H1 (cell line): ENCODE data around the gene WDFY3. TPM values are rescaled to one million over a fixed set of nuclear protein-coding genes. Genes with fewer than 3 reads are reported as not detected.

ENCODE experiments used
- CTCF ChIA-PET: fragments of 300-600 bp; sonication (Branson Sonifier 250); formaldehyde crosslinking; loops from one replicate; lab custom pipeline; 2021; ENCODE audit not compliant: partially characterized antibody; lab: Charles Lee
- POLR2A ChIA-PET: fragments of 300-600 bp; sonication (Branson Sonifier 250); formaldehyde crosslinking; loops from one replicate; lab custom pipeline; 2021; ENCODE audit warnings: inconsistent platforms; ENCODE audit not compliant: partially characterized antibody; lab: Charles Lee
- DNase-seq, 2 experiments: peaks; one replicate each; pipeline versions ENCODE4 v3.0.0 to v3.0.0-alpha.2; 2010 to 2022; ENCODE audit warnings: low spot score in 2 of 2, low read depth in 1 of 2, mixed read lengths in 1 of 2
- FAIRE-seq: peaks from 2 replicates; lab custom pipeline; 2011; peaks lifted over from hg19 to GRCh38; lab: Jason Lieb, UNC
- H2AFZ ChIP-seq: 2 replicates; pipeline ENCODE4 v1.8.1; 2012; ENCODE audit warnings: low read length, inconsistent platforms
- H2AK5ac ChIP-seq: 2 replicates; pipeline ENCODE4 v1.6.1; 2013; ENCODE audit warnings: low read depth, low read length
- H2BK120ac ChIP-seq: replicated peaks from 2 replicates; pipeline ENCODE3; 2013; ENCODE audit warnings: low read depth, low read length, inconsistent platforms
- H2BK12ac ChIP-seq: 2 replicates; pipeline ENCODE4 v1.6.1; 2013; ENCODE audit warnings: low read depth, low read length
- H2BK15ac ChIP-seq: 2 replicates; pipeline ENCODE4 v1.6.1; 2013; ENCODE audit warnings: low read length
- H2BK20ac ChIP-seq: 2 replicates; pipeline ENCODE4 v1.6.1; 2013; ENCODE audit warnings: low read length
- H2BK5ac ChIP-seq: 2 replicates; pipeline ENCODE4 v1.6.1; 2013; ENCODE audit warnings: low read depth, low read length
- H3K14ac ChIP-seq: 2 replicates; pipeline ENCODE4 v1.6.1; 2013; ENCODE audit warnings: inconsistent platforms; ENCODE audit not compliant: insufficient read length
- H3K18ac ChIP-seq: 2 replicates; pipeline ENCODE4 v1.6.1; 2013; ENCODE audit warnings: low read length; ENCODE audit errors: extremely low read depth
- H3K23ac ChIP-seq: 2 replicates; pipeline ENCODE4 v1.6.1; 2013; ENCODE audit warnings: inconsistent platforms; ENCODE audit not compliant: insufficient read length
- H3K23me2 ChIP-seq: 2 replicates; pipeline ENCODE4 v1.6.1; 2013; ENCODE audit warnings: low read depth, low read length
- H3K27ac ChIP-seq: 2 replicates; pipeline ENCODE4 v1.6.1; 2011; ENCODE audit warnings: low read depth, low read length, inconsistent platforms
- H3K27me3 ChIP-seq, 4 experiments: replicated peaks in 1 of 4; 1 replicate in 1 of 4; 2 replicates in 3 of 4; pipeline versions ENCODE4 v1.6.1 to v1.8.1; 2011 to 2013; ENCODE audit warnings: low read length in 3 of 4, mild to moderate bottlenecking in 3 of 4, inconsistent platforms in 2 of 4, mixed read lengths in 2 of 4, moderate library complexity in 1 of 4; ENCODE audit not compliant: control insufficient read depth in 3 of 4, insufficient read depth in 3 of 4; ENCODE audit errors: extremely low read depth in 1 of 4
- H3K36me3 ChIP-seq, 4 experiments: 2 replicates each; pipeline versions ENCODE4 v1.6.1 to v1.8.1; 2011 to 2013; ENCODE audit warnings: mild to moderate bottlenecking in 4 of 4, low read length in 3 of 4, moderate library complexity in 2 of 4, control low read depth in 1 of 4, inconsistent platforms in 1 of 4; ENCODE audit not compliant: insufficient read depth in 4 of 4, control insufficient read depth in 2 of 4
- H3K4ac ChIP-seq: replicated peaks from 2 replicates; pipeline ENCODE3; 2013; ENCODE audit warnings: low read length, low read depth, mixed read lengths, inconsistent platforms; ENCODE audit not compliant: insufficient read length
- H3K4me1 ChIP-seq, 4 experiments: replicated peaks in 1 of 4; 1 replicate in 1 of 4; 2 replicates in 3 of 4; pipeline versions ENCODE4 v1.6.1 to v1.8.1; 2011 to 2013; ENCODE audit warnings: low read length in 3 of 4, inconsistent platforms in 2 of 4, mixed read lengths in 1 of 4; ENCODE audit not compliant: insufficient read depth in 4 of 4, control insufficient read depth in 3 of 4
- H3K4me2 ChIP-seq, 2 experiments: 2 replicates each; pipeline versions ENCODE4 v1.6.1 to v1.8.1; 2011 to 2013; ENCODE audit warnings: low read depth in 2 of 2, low read length in 2 of 2, control low read depth in 1 of 2, inconsistent platforms in 1 of 2, mild to moderate bottlenecking in 1 of 2; ENCODE audit not compliant: insufficient read depth in 1 of 2
- H3K4me3 ChIP-seq, 4 experiments: fragments of 200-600, 300-600 bp in 1 of 4; sonication (generic), shearing (Covaris generic), sonication (Bioruptor Twin) in 1 of 4; 2 replicates each; pipeline versions ENCODE4 v1.5.1 to v1.8.1; 2011 to 2016; ENCODE audit warnings: low read length in 4 of 4, low read depth in 3 of 4, control low read depth in 2 of 4, inconsistent platforms in 2 of 4, mild to moderate bottlenecking in 2 of 4, mixed read lengths in 1 of 4, moderate library complexity in 1 of 4; ENCODE audit not compliant: insufficient read depth in 2 of 4; ENCODE audit errors: extremely low read depth in 1 of 4
- H3K56ac ChIP-seq: replicated peaks from 2 replicates; pipeline ENCODE3; 2013; ENCODE audit warnings: low read depth, mild to moderate bottlenecking, mixed read lengths, low read length, inconsistent platforms; ENCODE audit not compliant: insufficient read length
- H3K79me1 ChIP-seq: 2 replicates; pipeline ENCODE4 v1.6.1; 2013; ENCODE audit warnings: low read depth, low read length, control low read depth
- H3K79me2 ChIP-seq, 2 experiments: 2 replicates each; pipeline versions ENCODE4 v1.6.1 to v1.8.1; 2012 to 2013; ENCODE audit warnings: low read length in 2 of 2, mild to moderate bottlenecking in 2 of 2, inconsistent platforms in 1 of 2; ENCODE audit not compliant: insufficient read depth in 2 of 2, control insufficient read depth in 1 of 2
- H3K9ac ChIP-seq, 4 experiments: replicated peaks in 1 of 4; 1 replicate in 1 of 4; 2 replicates in 3 of 4; pipeline versions ENCODE4 v1.6.1 to v1.8.1; 2011 to 2013; ENCODE audit warnings: low read depth in 3 of 4, low read length in 3 of 4, control low read depth in 2 of 4, mild to moderate bottlenecking in 2 of 4, moderate library complexity in 2 of 4, inconsistent platforms in 1 of 4; ENCODE audit errors: extremely low read depth in 1 of 4
- H3K9me3 ChIP-seq, 2 experiments: 2 replicates each; pipeline versions ENCODE4 v1.6.1 to v1.8.1; 2012 to 2013; ENCODE audit warnings: mild to moderate bottlenecking in 2 of 2, moderate library complexity in 2 of 2, control low read depth in 1 of 2, inconsistent platforms in 1 of 2, low read depth in 1 of 2, low read length in 1 of 2, mixed read lengths in 1 of 2; ENCODE audit not compliant: insufficient read depth in 2 of 2
- H4K20me1 ChIP-seq, 2 experiments: replicated peaks in 1 of 2; 2 replicates each; pipeline versions ENCODE3 to v1.8.1; 2011 to 2013; ENCODE audit warnings: inconsistent platforms in 2 of 2, low read length in 2 of 2, mild to moderate bottlenecking in 1 of 2; ENCODE audit not compliant: insufficient read depth in 2 of 2, control insufficient read depth in 1 of 2
- H4K5ac ChIP-seq: 2 replicates; pipeline ENCODE4 v1.6.1; 2013; ENCODE audit warnings: low read length, low read depth, mixed read lengths, inconsistent platforms; ENCODE audit not compliant: insufficient read length
- H4K8ac ChIP-seq: 2 replicates; pipeline ENCODE4 v1.8.0; 2013; ENCODE audit warnings: mild to moderate bottlenecking, moderate library complexity, low read length, inconsistent platforms; ENCODE audit not compliant: insufficient read depth; ENCODE audit errors: extremely low read depth
- H4K91ac ChIP-seq: replicated peaks from 2 replicates; pipeline ENCODE3; 2013; ENCODE audit warnings: low read length, mixed read lengths, inconsistent platforms; ENCODE audit not compliant: insufficient read length
- BRCA1 ChIP-seq: IDR thresholded peaks from 2 replicates; pipeline ENCODE4 v1.6.1; 2012; ENCODE audit warnings: low read depth, low read length, improper control_type of control experiment
- CBX8 ChIP-seq: fragments of 300-800, 300-1000 bp; sonication (generic); IDR thresholded peaks from 2 replicates; pipeline ENCODE4 v1.7.1; 2016; ENCODE audit warnings: low read depth, low read length, borderline replicate concordance
- CREB1 ChIP-seq: IDR thresholded peaks from 2 replicates; pipeline ENCODE4 v1.6.1; 2012; ENCODE audit warnings: inconsistent platforms
- EP300 ChIP-seq, 2 experiments: IDR thresholded peaks; 1 replicate in 1 of 2; 2 replicates in 1 of 2; pipeline ENCODE4 v1.6.1; 2011 to 2012; ENCODE audit warnings: low read depth in 2 of 2, low read length in 2 of 2, mild to moderate bottlenecking in 2 of 2, borderline replicate concordance in 1 of 2, inconsistent platforms in 1 of 2, moderate library complexity in 1 of 2
- MAFK ChIP-seq: IDR thresholded peaks from 2 replicates; pipeline ENCODE4 v1.6.1; 2012; ENCODE audit warnings: low read depth, mild to moderate bottlenecking, improper control_type of control experiment, low read length
- PHF8 ChIP-seq: fragments of 200-600 bp; sonication (generic); conservative IDR thresholded peaks from 2 replicates; pipeline ENCODE4 v1.7.1; 2012; ENCODE audit warnings: low read depth, mild to moderate bottlenecking, inconsistent platforms, low read length, moderate library complexity
- POLR2AphosphoS5 ChIP-seq: IDR thresholded peaks from 2 replicates; pipeline ENCODE4 v1.6.1; 2011; ENCODE audit warnings: low read depth, low read length
- RBBP5 ChIP-seq: IDR thresholded peaks from 2 replicates; pipeline ENCODE4 v1.7.1; 2012; ENCODE audit warnings: low read depth, mild to moderate bottlenecking, inconsistent platforms, low read length, moderate library complexity, borderline replicate concordance
- RXRA ChIP-seq: IDR thresholded peaks from 2 replicates; pipeline ENCODE4 v1.6.1; 2011; ENCODE audit warnings: low read depth, mild to moderate bottlenecking, low read length, moderate library complexity; ENCODE audit not compliant: insufficient read depth
- SIX5 ChIP-seq: IDR thresholded peaks from 2 replicates; pipeline ENCODE4 v1.6.1; 2011; ENCODE audit warnings: mild to moderate bottlenecking, low read depth, low read length
- SP1 ChIP-seq: IDR thresholded peaks from 2 replicates; pipeline ENCODE4 v1.6.1; 2011; ENCODE audit warnings: low read depth, low read length
- SRF ChIP-seq: IDR thresholded peaks from 2 replicates; pipeline ENCODE4 v1.6.1; 2011; ENCODE audit warnings: mild to moderate bottlenecking, low read depth, low read length, moderate library complexity
- SUZ12 ChIP-seq: fragments of 200-600 bp; sonication (generic); IDR thresholded peaks from 2 replicates; pipeline ENCODE4 v1.6.1; 2012; ENCODE audit warnings: mild to moderate bottlenecking, inconsistent platforms, low read length, moderate library complexity, mixed read lengths
- TCF12 ChIP-seq: IDR thresholded peaks from 2 replicates; pipeline ENCODE4 v1.6.1; 2011; ENCODE audit warnings: low read depth, mild to moderate bottlenecking, low read length
- WGBS, 2 experiments: shearing (Covaris generic) in 1 of 2; methylation state at CpG; one replicate each; pipeline versions ENCODE4 v1.1.6 to v1.1.7; 2013 to 2015; ENCODE audit warnings: low lambda C conversion rate in 2 of 2, mixed read lengths in 2 of 2, inconsistent platforms in 1 of 2, low coverage in 1 of 2, missing lambda C conversion rate in 1 of 2; ENCODE audit not compliant: insufficient replicate concordance in 2 of 2, insufficient coverage in 1 of 2, insufficient read length in 1 of 2; ENCODE audit errors: extremely low coverage in 1 of 2, missing lambda C conversion rate in 1 of 2; 5-methylcytosine and 5-hydroxymethylcytosine counted together
- polyA plus RNA-seq, 7 experiments: library from polyadenylated mRNA; depleted of rRNA in 3 of 7; stranded (reverse) in 5 of 7; unstranded in 2 of 7; fragments of >200 nt in 5 of 7; fragments of 200-250 nt in 2 of 7; gene quantifications; 1 replicate in 5 of 7; 2 replicates in 1 of 7; 4 replicates in 1 of 7; pipeline versions ENCODE4 v1.2.1 to v1.2.3, GENCODE V29; 2011 to 2013; ENCODE audit warnings: missing spikeins in 2 of 7, mixed read lengths in 2 of 7
- total RNA-seq: library from RNA; stranded (reverse); fragmentation: NEBNext Ultra II Directional; extraction: Animal tissue kit (Norgen Biotek cat#: 25700); gene quantifications from 2 replicates; pipeline ENCODE4 v1.2.1, GENCODE V29; 2021
- TF ChIP-seq, protein P1 (sequence below): IDR thresholded peaks from 2 replicates; pipeline ENCODE4 v1.6.1; 2011; ENCODE audit warnings: low read depth, mild to moderate bottlenecking, low read length; ENCODE audit not compliant: insufficient read depth

WDFY3 gene
- total and polyA plus RNA-seq, 2 of the 8 experiments (the other 6 are each of a cell fraction or from before 2014, with no cell fraction given), result 25.6 to 62.4 TPM

DNA sequence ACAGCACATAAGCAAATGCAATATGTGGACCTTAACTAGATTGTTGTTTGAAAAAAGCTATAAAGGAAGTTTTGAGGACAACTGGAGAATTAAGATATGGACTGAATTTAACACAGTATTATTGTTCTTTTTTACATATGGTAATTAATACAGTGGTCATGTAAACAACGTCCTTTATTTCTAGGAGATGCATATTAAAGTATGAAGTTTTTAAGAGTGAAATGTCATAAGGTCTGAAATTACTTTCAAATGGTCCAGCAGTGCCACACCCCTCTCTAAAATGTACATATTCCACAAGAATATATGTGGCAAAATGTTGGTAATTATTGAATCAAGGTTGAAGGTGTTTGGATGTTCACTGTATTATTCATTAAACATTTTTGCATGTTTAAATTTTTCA, 40.9 kb downstream of the WDFY3 start:
- H2AFZ ChIP-seq, result no peak overlapping the region
- POLR2A ChIA-PET, result no interaction called here
- CTCF ChIA-PET, result interaction anchor here (1.3 kb wide), 1 partner anchor 46 kb away, joined by 3 read pairs; no protein-coding TSS in a partner anchor
- H4K5ac ChIP-seq, result no peak overlapping the region
- no peak overlapping the region for H3K4me2 ChIP-seq
- H3K4me3 ChIP-seq, result no peak overlapping the region
- no peak overlapping the region for H3K14ac ChIP-seq
- H3K79me2 ChIP-seq, result peaks cover 0 to 36% of the 10 kb centered on the region in 2 experiments; a peak in 2 of 4 replicates
- no peak overlapping the region for H3K9ac ChIP-seq
- H2AK5ac ChIP-seq, result no peak overlapping the region
- no peaks in the 10 kb centered on the region for H3K27me3 ChIP-seq
- no peak overlapping the region for H4K8ac ChIP-seq
- H3K18ac ChIP-seq, result no peak overlapping the region
- no peak overlapping the region for H4K91ac ChIP-seq
- H3K36me3 ChIP-seq, result peaks cover 0 to 6% (median 2%) of the 10 kb centered on the region in 4 experiments; a peak in 3 of 8 replicates
- H2BK12ac ChIP-seq, result no peak overlapping the region
- no peaks in the 10 kb centered on the region for H3K79me1 ChIP-seq
- peaks cover 0 to 2% (median 0%) of the 10 kb centered on the region in 4 experiments; a peak in 2 of 7 replicates for H3K4me1 ChIP-seq
- H3K23ac ChIP-seq, result no peak overlapping the region
- 94% methylated on average over 1 of the region's 1 CpG; no CpG with 5 or more reads in 1 of the 2 experiments for WGBS, 2 experiments
- no peaks in the 10 kb centered on the region for H3K23me2 ChIP-seq
- FAIRE-seq, result no peak
- no peak overlapping the region for H3K27ac ChIP-seq
- no peak overlapping the region for H3K4ac ChIP-seq
- H3K56ac ChIP-seq, result no peak overlapping the region
- H2BK5ac ChIP-seq, result no peak overlapping the region
- no peak overlapping the region for H2BK120ac ChIP-seq
- H2BK15ac ChIP-seq, result no peak overlapping the region
- H3K9me3 ChIP-seq, result no peaks in the 10 kb centered on the region
- H2BK20ac ChIP-seq, result no peak overlapping the region
- no peak for DNase-seq
- H4K20me1 ChIP-seq, result no peaks in the 10 kb centered on the region
- TF ChIP-seq POLR2AphosphoS5, result no peak
- no peak for TF ChIP-seq SRF
- no peak for TF ChIP-seq PHF8
- TF ChIP-seq RBBP5, result no peak
- TF ChIP-seq SIX5, result no peak
- no peak for TF ChIP-seq CREB1
- no peak for TF ChIP-seq SP1
- TF ChIP-seq TCF12, result no peak
- TF ChIP-seq, protein P1, sequence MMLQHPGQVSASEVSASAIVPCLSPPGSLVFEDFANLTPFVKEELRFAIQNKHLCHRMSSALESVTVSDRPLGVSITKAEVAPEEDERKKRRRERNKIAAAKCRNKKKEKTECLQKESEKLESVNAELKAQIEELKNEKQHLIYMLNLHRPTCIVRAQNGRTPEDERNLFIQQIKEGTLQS, result no peak
- TF ChIP-seq SUZ12, result no peak
- TF ChIP-seq EP300 (IDR thresholded peaks at IDR 0.05; ENCODE audit: borderline replicate concordance in 1 of 2, low read depth in 2 of 2, low read length in 2 of 2), result no peak
- TF ChIP-seq BRCA1, result no peak
- TF ChIP-seq RXRA, result no peak
- no peak for TF ChIP-seq MAFK
- no peak for TF ChIP-seq CBX8
